ENCODE data around the gene PLXNA1. TPM values are rescaled to one million over a fixed set of nuclear protein-coding genes. Genes with fewer than 3 reads are reported as not detected.

The PLXNA1 gene
- total RNA-seq, 2 donors from 2014 or later: 66.3 to 79.4 TPM

GRCh38 chr3:126964261-126964660, 18.7 kb upstream of the PLXNA1 start:
- Mint-ChIP-seq H3K36me3 (ENCODE audit: low read depth) (no peaks in the 10 kb centered on the region), H3K9me3 (no peaks in the 10 kb centered on the region), H3K27ac (no peak overlapping the region), H3K4me3 (no peak overlapping the region), H3K27me3 (ENCODE audit: insufficient read depth) (no peaks in the 10 kb centered on the region), H3K4me1 (peaks cover 21% of the 10 kb centered on the region)
- Histone ChIP-seq H3K4me3 (ENCODE audit: low read length) (no peak overlapping the region), H3K27ac (ENCODE audit: low read depth, low read length) (no peak overlapping the region), H3K9ac (ENCODE audit: extremely low read depth, low read length, poor library complexity, severe bottlenecking) (no peak overlapping the region), H3K36me3 (ENCODE audit: control insufficient read depth, insufficient read depth, low read length) (no peaks in the 10 kb centered on the region), H3K4me1 (ENCODE audit: control insufficient read depth, insufficient read depth, low read length) (peaks cover 2% of the 10 kb centered on the region), H3K27me3 (ENCODE audit: control insufficient read depth, insufficient read depth, low read length, poor library complexity, severe bottlenecking) (no peaks in the 10 kb centered on the region), H3K9me3 (ENCODE audit: control insufficient read depth, low read length) (no peaks in the 10 kb centered on the region)
- DNase-seq: no peak
- 86 to 94% methylated on average over 6 to 7 of the region's 7 CpGs for WGBS, 2 experiments (ENCODE audit: insufficient coverage in 1 of 2, insufficient read length in 1 of 2)
- no peak for TF ChIP-seq CTCF (conservative IDR thresholded peaks at IDR 0.05)

DNA sequence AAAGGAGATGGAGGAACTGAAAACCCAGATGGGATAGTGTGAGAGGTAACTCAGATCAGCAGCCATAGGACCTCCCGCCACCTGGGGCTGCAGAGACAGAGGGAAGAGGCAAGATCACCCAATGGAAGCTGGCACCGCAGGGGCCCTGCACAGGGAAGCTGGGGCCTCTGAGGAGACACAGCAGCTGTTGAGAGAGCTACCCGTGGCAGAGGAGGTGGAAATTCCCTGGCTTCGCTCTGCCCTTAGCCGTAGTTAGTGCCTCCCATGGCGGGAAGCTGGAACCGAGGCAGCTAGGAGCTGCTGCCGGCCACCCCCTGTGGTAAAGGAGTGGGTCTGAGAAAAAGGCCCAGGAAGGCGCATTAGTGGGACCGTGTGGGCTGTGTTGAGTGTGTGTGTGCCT, 18.0 kb upstream of the PLXNA1 start:
- peaks cover 2% of the 10 kb centered on the region for H3K4me1 ChIP-seq (ENCODE audit: control insufficient read depth, insufficient read depth, low read length)
- no peaks in the 10 kb centered on the region for H3K27me3 Mint-ChIP-seq (ENCODE audit: insufficient read depth)
- no peak overlapping the region for H3K4me3 ChIP-seq (ENCODE audit: low read length)
- H3K36me3 ChIP-seq (ENCODE audit: control insufficient read depth, insufficient read depth, low read length): no peaks in the 10 kb centered on the region
- no peak overlapping the region for H3K27ac Mint-ChIP-seq
- no peak overlapping the region for H3K27ac ChIP-seq (ENCODE audit: low read depth, low read length)
- no peaks in the 10 kb centered on the region for H3K9me3 ChIP-seq (ENCODE audit: control insufficient read depth, low read length)
- WGBS, 2 experiments (ENCODE audit: insufficient coverage in 1 of 2, insufficient read length in 1 of 2): 86 to 92% methylated on average over 1 to 10 of the region's 10 CpGs
- peaks cover 23% of the 10 kb centered on the region for H3K4me1 Mint-ChIP-seq
- H3K27me3 ChIP-seq (ENCODE audit: control insufficient read depth, insufficient read depth, low read length, poor library complexity, severe bottlenecking): no peaks in the 10 kb centered on the region
- no peaks in the 10 kb centered on the region for H3K9me3 Mint-ChIP-seq
- H3K36me3 Mint-ChIP-seq (ENCODE audit: low read depth): no peaks in the 10 kb centered on the region
- TF ChIP-seq CTCF (conservative IDR thresholded peaks at IDR 0.05): no peak
- no peak for DNase-seq
- no peak overlapping the region for H3K4me3 Mint-ChIP-seq
- H3K9ac ChIP-seq (ENCODE audit: extremely low read depth, low read length, poor library complexity, severe bottlenecking): no peak overlapping the region

DNA sequence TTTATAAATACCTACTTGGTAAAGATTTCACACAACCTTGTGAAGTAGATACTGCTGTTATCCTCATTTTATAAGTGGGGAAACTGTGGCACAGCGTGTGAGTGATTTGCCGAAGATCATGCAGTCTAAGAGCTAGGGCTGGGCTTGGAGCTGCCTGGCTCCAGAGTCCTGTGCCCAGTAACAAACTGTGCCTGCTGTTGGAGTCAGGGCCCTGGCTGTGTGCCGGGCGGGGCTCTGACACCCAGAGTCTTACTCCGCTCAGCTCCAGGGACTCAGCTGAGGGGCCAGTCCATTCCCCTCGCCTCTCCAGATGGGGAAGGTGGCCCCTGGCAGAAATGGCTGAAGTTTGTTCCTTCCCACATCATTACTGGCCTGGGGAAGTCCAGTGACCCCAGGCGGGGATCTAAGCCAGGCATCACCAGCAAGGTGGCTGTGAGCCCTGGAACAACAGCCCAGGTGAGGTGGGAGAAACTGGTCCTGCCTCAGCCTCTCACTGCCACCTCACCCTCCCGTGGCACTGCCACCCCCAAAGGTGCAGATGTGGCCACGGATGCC, 17.3 kb upstream of the PLXNA1 start:
- Mint-ChIP-seq H3K36me3 (ENCODE audit: low read depth) (no peaks in the 10 kb centered on the region), H3K27ac (no peak overlapping the region), H3K27me3 (ENCODE audit: insufficient read depth) (no peaks in the 10 kb centered on the region), H3K4me1 (peaks cover 23% of the 10 kb centered on the region), H3K4me3 (no peak overlapping the region), H3K9me3 (no peaks in the 10 kb centered on the region)
- no peaks in the 10 kb centered on the region for H3K36me3 ChIP-seq (ENCODE audit: control insufficient read depth, insufficient read depth, low read length)
- WGBS, 2 experiments (ENCODE audit: insufficient coverage in 1 of 2, insufficient read length in 1 of 2): 92 to 98% methylated on average over 7 to 9 of the region's 9 CpGs
- no peaks in the 10 kb centered on the region for H3K9me3 ChIP-seq (ENCODE audit: control insufficient read depth, low read length)
- no peak for DNase-seq
- H3K9ac ChIP-seq (ENCODE audit: extremely low read depth, low read length, poor library complexity, severe bottlenecking): no peak overlapping the region
- TF ChIP-seq CTCF (conservative IDR thresholded peaks at IDR 0.05): no peak
- H3K27ac ChIP-seq (ENCODE audit: low read depth, low read length): no peak overlapping the region
- no peaks in the 10 kb centered on the region for H3K27me3 ChIP-seq (ENCODE audit: control insufficient read depth, insufficient read depth, low read length, poor library complexity, severe bottlenecking)
- peaks cover 5% of the 10 kb centered on the region for H3K4me1 ChIP-seq (ENCODE audit: control insufficient read depth, insufficient read depth, low read length)
- no peak overlapping the region for H3K4me3 ChIP-seq (ENCODE audit: low read length)
